H1 (cell line): ENCODE measurements around the gene P2RX6. TPM values are rescaled to one million over a fixed set of nuclear protein-coding genes. Genes with fewer than 3 reads are reported as not detected.

Experiments used
- CTCF ChIA-PET: fragments of 300-600 bp; sonication (Branson Sonifier 250); formaldehyde crosslinking; loops from one replicate; lab custom pipeline; 2021; ENCODE audit not compliant: partially characterized antibody; lab: Charles Lee
- POLR2A ChIA-PET: fragments of 300-600 bp; sonication (Branson Sonifier 250); formaldehyde crosslinking; loops from one replicate; lab custom pipeline; 2021; ENCODE audit warnings: inconsistent platforms; ENCODE audit not compliant: partially characterized antibody; lab: Charles Lee
- DNase-seq, 2 experiments: peaks; one replicate each; pipeline versions ENCODE4 v3.0.0 to v3.0.0-alpha.2; 2010 to 2022; ENCODE audit warnings: low spot score in 2 of 2, low read depth in 1 of 2, mixed read lengths in 1 of 2
- FAIRE-seq: peaks from 2 replicates; lab custom pipeline; 2011; peaks lifted over from hg19 to GRCh38; lab: Jason Lieb, UNC
- H2AFZ ChIP-seq: 2 replicates; pipeline ENCODE4 v1.8.1; 2012; ENCODE audit warnings: low read length, inconsistent platforms
- H2AK5ac ChIP-seq: 2 replicates; pipeline ENCODE4 v1.6.1; 2013; ENCODE audit warnings: low read depth, low read length
- H2BK120ac ChIP-seq: replicated peaks from 2 replicates; pipeline ENCODE3; 2013; ENCODE audit warnings: low read depth, low read length, inconsistent platforms
- H2BK12ac ChIP-seq: 2 replicates; pipeline ENCODE4 v1.6.1; 2013; ENCODE audit warnings: low read depth, low read length
- H2BK15ac ChIP-seq: 2 replicates; pipeline ENCODE4 v1.6.1; 2013; ENCODE audit warnings: low read length
- H2BK20ac ChIP-seq: 2 replicates; pipeline ENCODE4 v1.6.1; 2013; ENCODE audit warnings: low read length
- H2BK5ac ChIP-seq: 2 replicates; pipeline ENCODE4 v1.6.1; 2013; ENCODE audit warnings: low read depth, low read length
- H3K14ac ChIP-seq: 2 replicates; pipeline ENCODE4 v1.6.1; 2013; ENCODE audit warnings: inconsistent platforms; ENCODE audit not compliant: insufficient read length
- H3K18ac ChIP-seq: 2 replicates; pipeline ENCODE4 v1.6.1; 2013; ENCODE audit warnings: low read length; ENCODE audit errors: extremely low read depth
- H3K23ac ChIP-seq: 2 replicates; pipeline ENCODE4 v1.6.1; 2013; ENCODE audit warnings: inconsistent platforms; ENCODE audit not compliant: insufficient read length
- H3K23me2 ChIP-seq: 2 replicates; pipeline ENCODE4 v1.6.1; 2013; ENCODE audit warnings: low read depth, low read length
- H3K27ac ChIP-seq: 2 replicates; pipeline ENCODE4 v1.6.1; 2011; ENCODE audit warnings: low read depth, low read length, inconsistent platforms
- H3K27me3 ChIP-seq, 4 experiments: replicated peaks in 1 of 4; 1 replicate in 1 of 4; 2 replicates in 3 of 4; pipeline versions ENCODE4 v1.6.1 to v1.8.1; 2011 to 2013; ENCODE audit warnings: low read length in 3 of 4, mild to moderate bottlenecking in 3 of 4, inconsistent platforms in 2 of 4, mixed read lengths in 2 of 4, moderate library complexity in 1 of 4; ENCODE audit not compliant: control insufficient read depth in 3 of 4, insufficient read depth in 3 of 4; ENCODE audit errors: extremely low read depth in 1 of 4
- H3K36me3 ChIP-seq, 4 experiments: 2 replicates each; pipeline versions ENCODE4 v1.6.1 to v1.8.1; 2011 to 2013; ENCODE audit warnings: mild to moderate bottlenecking in 4 of 4, low read length in 3 of 4, moderate library complexity in 2 of 4, control low read depth in 1 of 4, inconsistent platforms in 1 of 4; ENCODE audit not compliant: insufficient read depth in 4 of 4, control insufficient read depth in 2 of 4
- H3K4ac ChIP-seq: replicated peaks from 2 replicates; pipeline ENCODE3; 2013; ENCODE audit warnings: low read length, low read depth, mixed read lengths, inconsistent platforms; ENCODE audit not compliant: insufficient read length
- H3K4me1 ChIP-seq, 4 experiments: replicated peaks in 1 of 4; 1 replicate in 1 of 4; 2 replicates in 3 of 4; pipeline versions ENCODE4 v1.6.1 to v1.8.1; 2011 to 2013; ENCODE audit warnings: low read length in 3 of 4, inconsistent platforms in 2 of 4, mixed read lengths in 1 of 4; ENCODE audit not compliant: insufficient read depth in 4 of 4, control insufficient read depth in 3 of 4
- H3K4me2 ChIP-seq, 2 experiments: 2 replicates each; pipeline versions ENCODE4 v1.6.1 to v1.8.1; 2011 to 2013; ENCODE audit warnings: low read depth in 2 of 2, low read length in 2 of 2, control low read depth in 1 of 2, inconsistent platforms in 1 of 2, mild to moderate bottlenecking in 1 of 2; ENCODE audit not compliant: insufficient read depth in 1 of 2
- H3K4me3 ChIP-seq, 4 experiments: fragments of 200-600, 300-600 bp in 1 of 4; sonication (generic), shearing (Covaris generic), sonication (Bioruptor Twin) in 1 of 4; 2 replicates each; pipeline versions ENCODE4 v1.5.1 to v1.8.1; 2011 to 2016; ENCODE audit warnings: low read length in 4 of 4, low read depth in 3 of 4, control low read depth in 2 of 4, inconsistent platforms in 2 of 4, mild to moderate bottlenecking in 2 of 4, mixed read lengths in 1 of 4, moderate library complexity in 1 of 4; ENCODE audit not compliant: insufficient read depth in 2 of 4; ENCODE audit errors: extremely low read depth in 1 of 4
- H3K56ac ChIP-seq: replicated peaks from 2 replicates; pipeline ENCODE3; 2013; ENCODE audit warnings: low read depth, mild to moderate bottlenecking, mixed read lengths, low read length, inconsistent platforms; ENCODE audit not compliant: insufficient read length
- H3K79me1 ChIP-seq: 2 replicates; pipeline ENCODE4 v1.6.1; 2013; ENCODE audit warnings: low read depth, low read length, control low read depth
- H3K79me2 ChIP-seq, 2 experiments: 2 replicates each; pipeline versions ENCODE4 v1.6.1 to v1.8.1; 2012 to 2013; ENCODE audit warnings: low read length in 2 of 2, mild to moderate bottlenecking in 2 of 2, inconsistent platforms in 1 of 2; ENCODE audit not compliant: insufficient read depth in 2 of 2, control insufficient read depth in 1 of 2
- H3K9ac ChIP-seq, 4 experiments: replicated peaks in 1 of 4; 1 replicate in 1 of 4; 2 replicates in 3 of 4; pipeline versions ENCODE4 v1.6.1 to v1.8.1; 2011 to 2013; ENCODE audit warnings: low read depth in 3 of 4, low read length in 3 of 4, control low read depth in 2 of 4, mild to moderate bottlenecking in 2 of 4, moderate library complexity in 2 of 4, inconsistent platforms in 1 of 4; ENCODE audit errors: extremely low read depth in 1 of 4
- H3K9me3 ChIP-seq, 2 experiments: 2 replicates each; pipeline versions ENCODE4 v1.6.1 to v1.8.1; 2012 to 2013; ENCODE audit warnings: mild to moderate bottlenecking in 2 of 2, moderate library complexity in 2 of 2, control low read depth in 1 of 2, inconsistent platforms in 1 of 2, low read depth in 1 of 2, low read length in 1 of 2, mixed read lengths in 1 of 2; ENCODE audit not compliant: insufficient read depth in 2 of 2
- H4K20me1 ChIP-seq, 2 experiments: replicated peaks in 1 of 2; 2 replicates each; pipeline versions ENCODE3 to v1.8.1; 2011 to 2013; ENCODE audit warnings: inconsistent platforms in 2 of 2, low read length in 2 of 2, mild to moderate bottlenecking in 1 of 2; ENCODE audit not compliant: insufficient read depth in 2 of 2, control insufficient read depth in 1 of 2
- H4K5ac ChIP-seq: 2 replicates; pipeline ENCODE4 v1.6.1; 2013; ENCODE audit warnings: low read length, low read depth, mixed read lengths, inconsistent platforms; ENCODE audit not compliant: insufficient read length
- H4K8ac ChIP-seq: 2 replicates; pipeline ENCODE4 v1.8.0; 2013; ENCODE audit warnings: mild to moderate bottlenecking, moderate library complexity, low read length, inconsistent platforms; ENCODE audit not compliant: insufficient read depth; ENCODE audit errors: extremely low read depth
- H4K91ac ChIP-seq: replicated peaks from 2 replicates; pipeline ENCODE3; 2013; ENCODE audit warnings: low read length, mixed read lengths, inconsistent platforms; ENCODE audit not compliant: insufficient read length
- NRF1 ChIP-seq: IDR thresholded peaks from 2 replicates; pipeline ENCODE4 v1.6.1; 2011; ENCODE audit warnings: mild to moderate bottlenecking, low read depth, low read length, improper control_type of control experiment
- POLR2A ChIP-seq, 2 experiments: IDR thresholded peaks; 1 replicate in 1 of 2; 2 replicates in 1 of 2; pipeline ENCODE4 v1.6.1; 2011; ENCODE audit warnings: low read depth in 2 of 2, low read length in 2 of 2, mild to moderate bottlenecking in 2 of 2; ENCODE audit errors: control extremely low read depth in 1 of 2
- WGBS, 2 experiments: shearing (Covaris generic) in 1 of 2; methylation state at CpG; one replicate each; pipeline versions ENCODE4 v1.1.6 to v1.1.7; 2013 to 2015; ENCODE audit warnings: low lambda C conversion rate in 2 of 2, mixed read lengths in 2 of 2, inconsistent platforms in 1 of 2, low coverage in 1 of 2, missing lambda C conversion rate in 1 of 2; ENCODE audit not compliant: insufficient replicate concordance in 2 of 2, insufficient coverage in 1 of 2, insufficient read length in 1 of 2; ENCODE audit errors: extremely low coverage in 1 of 2, missing lambda C conversion rate in 1 of 2; 5-methylcytosine and 5-hydroxymethylcytosine counted together
- polyA plus RNA-seq, 7 experiments: library from polyadenylated mRNA; depleted of rRNA in 3 of 7; stranded (reverse) in 5 of 7; unstranded in 2 of 7; fragments of >200 nt in 5 of 7; fragments of 200-250 nt in 2 of 7; gene quantifications; 1 replicate in 5 of 7; 2 replicates in 1 of 7; 4 replicates in 1 of 7; pipeline versions ENCODE4 v1.2.1 to v1.2.3, GENCODE V29; 2011 to 2013; ENCODE audit warnings: missing spikeins in 2 of 7, mixed read lengths in 2 of 7
- total RNA-seq: library from RNA; stranded (reverse); fragmentation: NEBNext Ultra II Directional; extraction: Animal tissue kit (Norgen Biotek cat#: 25700); gene quantifications from 2 replicates; pipeline ENCODE4 v1.2.1, GENCODE V29; 2021

P2RX6 gene
- total and polyA plus RNA-seq, 2 of the 8 experiments (the other 6 are each of a cell fraction or from before 2014, with no cell fraction given), result 0.09 TPM; not detected in 1

DNA sequence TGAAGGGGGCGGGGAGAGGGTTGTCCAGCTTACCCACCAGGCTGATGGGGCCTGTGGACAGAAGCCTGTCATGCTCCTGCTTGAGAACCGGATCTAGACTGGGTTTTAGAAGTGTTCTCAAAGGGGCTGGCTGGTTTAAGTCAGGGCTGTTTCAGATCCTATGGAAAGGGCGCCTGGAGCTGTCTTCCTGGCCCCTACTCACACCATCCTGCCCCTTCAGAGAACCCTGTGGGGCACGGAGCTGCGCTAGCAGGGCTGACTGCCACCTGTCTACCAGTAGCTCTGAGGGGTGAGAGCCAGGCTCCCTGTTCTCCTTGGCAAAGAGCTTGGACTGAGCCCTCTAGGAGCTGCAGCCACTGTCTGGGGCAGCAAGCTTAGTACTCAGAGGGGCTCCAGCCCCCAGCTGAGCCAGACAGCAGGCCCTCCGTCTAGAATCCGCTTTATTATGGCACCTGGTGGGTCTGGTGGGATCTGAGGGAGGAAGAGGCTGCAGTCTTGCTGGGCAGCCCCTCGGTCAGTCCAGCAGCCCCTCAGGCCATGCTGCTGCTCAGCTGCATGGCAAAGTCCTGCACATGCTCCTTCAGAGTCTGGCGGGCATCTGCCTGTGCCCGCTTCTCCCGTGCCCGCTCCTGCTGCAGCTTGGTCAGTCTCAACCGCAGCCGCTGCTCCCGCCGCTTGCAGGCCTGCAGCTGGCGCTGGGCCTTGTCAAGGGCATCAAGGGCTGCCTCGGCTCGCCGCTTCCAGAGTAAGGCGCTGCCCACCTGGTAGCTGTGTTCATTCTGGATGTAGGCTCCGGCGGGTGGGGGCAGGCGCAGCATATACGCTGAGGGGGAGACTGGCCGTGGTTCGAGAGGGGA is 15.4 kb upstream of the P2RX6 start:
- H2AK5ac ChIP-seq, result no peak overlapping the region
- peaks cover 2% of the 10 kb centered on the region; the same call in 1 of the 2 replicates for H3K79me1 ChIP-seq
- no peak overlapping the region for H2BK15ac ChIP-seq
- H3K56ac ChIP-seq, result no peak overlapping the region
- ChIA-PET POLR2A (interaction anchor here (0.8 to 5.5 kb wide), 8 partner anchors 9 to 44 kb away, joined by 3 to 45 read pairs (median 4); partner anchors contain the start of gene LZTR1), CTCF (interaction anchor here (0.7 to 1.7 kb wide), 6 partner anchors 10 to 114 kb away, joined by 3 to 6 read pairs (median 4); no protein-coding TSS in a partner anchor)
- H3K23ac ChIP-seq, result no peak overlapping the region
- H3K4me3 ChIP-seq, result no peak overlapping the region
- no peak overlapping the region for H2BK20ac ChIP-seq
- TF ChIP-seq NRF1 (no peak), POLR2A (IDR thresholded peaks at IDR 0.05; ENCODE audit: control extremely low read depth in 1 of 2, low read depth in 2 of 2, low read length in 2 of 2) (peak in 1 of 2 experiments; percentile 17; a peak in 1 of 3 replicates)
- H3K18ac ChIP-seq, result no peak overlapping the region
- no peaks in the 10 kb centered on the region for H3K27me3 ChIP-seq
- 89% methylated on average over 18 of the region's 27 CpGs; no CpG with 5 or more reads in 1 of the 2 experiments for WGBS, 2 experiments
- H3K14ac ChIP-seq, result no peak overlapping the region
- DNase-seq (no peak), FAIRE-seq (no peak)
- H3K4me1 ChIP-seq, result peaks cover 0 to 12% (median 8%) of the 10 kb centered on the region in 4 experiments; a peak in 5 of 7 replicates
- no peak overlapping the region for H2BK5ac ChIP-seq
- H4K5ac ChIP-seq, result no peak overlapping the region
- H3K4me2 ChIP-seq, result no peak overlapping the region
- no peak overlapping the region; the same call in 1 of the 2 replicates for H4K8ac ChIP-seq
- peaks cover 12% of the 10 kb centered on the region; the same call in 1 of the 2 replicates for H3K23me2 ChIP-seq
- no peak overlapping the region for H3K4ac ChIP-seq
- peaks cover 6 to 12% of the 10 kb centered on the region in 2 experiments for H4K20me1 ChIP-seq
- H3K79me2 ChIP-seq, result no peaks in the 10 kb centered on the region; a peak in 1 of 4 replicates
- H4K91ac ChIP-seq, result no peak overlapping the region
- H3K9ac ChIP-seq, result no peak overlapping the region
- H3K9me3 ChIP-seq, result no peaks in the 10 kb centered on the region
- no peak overlapping the region for H3K27ac ChIP-seq
- no peak overlapping the region for H2BK120ac ChIP-seq
- peaks cover 2 to 7% (median 4%) of the 10 kb centered on the region in 4 experiments; a peak in 5 of 8 replicates for H3K36me3 ChIP-seq
- no peak overlapping the region for H2BK12ac ChIP-seq
- H2AFZ ChIP-seq, result no peak overlapping the region
